HL-60/S4 (cell line): Measurements from ENCODE around the gene CXCL5.
"Not testable (repeated sequence)": the region's sequence is repeated elsewhere in the genome, so short reads cannot be mapped to it uniquely, and the experiment has no call there.

Source experiments
- in situ Hi-C: fragments of 300-500 bp; cut with MboI; formaldehyde crosslinking; loops from 2 replicates; pipeline ENCODE4 v1.14.3; 2022; ENCODE audit warnings: low sequenced_read_pairs

CXCL5 gene

GRCh38 chr4:73974352-73974751, 24.1 kb downstream of the CXCL5 start:
- in situ Hi-C loops: no loop called here

- in situ Hi-C loops: no loop called here
Measured at GRCh38 chr4:73970945-73971344, 27.5 kb downstream of the CXCL5 start.

- in situ Hi-C loops: no loop called here
Measured at GRCh38 chr4:73970011-73970410, 28.5 kb downstream of the CXCL5 start.

- in situ Hi-C loops: no loop called here
Measured at GRCh38 chr4:73967866-73968265, 30.6 kb downstream of the CXCL5 start.

GRCh38 chr4:73964862-73965611, 33.4 kb downstream of the CXCL5 start:
- in situ Hi-C loops: no loop called here

- in situ Hi-C loops: no loop called here
Measured at GRCh38 chr4:73962724-73963123, 35.8 kb downstream of the CXCL5 start.

- in situ Hi-C loops: not testable (repeated sequence)
Measured at GRCh38 chr4:73959041-73959440, 39.4 kb downstream of the CXCL5 start.

- in situ Hi-C loops: no loop called here
Measured at GRCh38 chr4:73952352-73952751, 46.1 kb downstream of the CXCL5 start.

GRCh38 chr4:73950376-73950920, 48.0 kb downstream of the CXCL5 start:
- in situ Hi-C loops: not testable (repeated sequence)

- in situ Hi-C loops: no loop called here
Measured at GRCh38 chr4:73948990-73949706, 49.3 kb downstream of the CXCL5 start.

- in situ Hi-C loops: no loop called here
Measured at GRCh38 chr4:73948291-73948690, 50.2 kb downstream of the CXCL5 start.

- in situ Hi-C loops: no loop called here
Measured at GRCh38 chr4:73947239-73947985, 51.1 kb downstream of the CXCL5 start.

- in situ Hi-C loops: no loop called here
Measured at GRCh38 chr4:73945674-73946449, 52.6 kb downstream of the CXCL5 start.
